Stimulated activated CD4-positive, alpha-beta T cell treated with anti-CD3 and anti-CD28 coated beads, Interleukin-12 subunit alpha, Interleukin-12 subunit beta, amount 100 ng/mL, for 4 hours (primary cell): ENCODE results near the gene SLC2A4RG.

Experiments
- DNase-seq: peaks from one replicate; pipeline ENCODE4 v3.0.0-alpha.2; 2020

Gene SLC2A4RG

GRCh38 chr20:63739130-63740069, at the start of gene SLC2A4RG:
SLC2A4RG (plus strand) TSS chr20:63739776; CDS start chr20:63739913, 137 bp downstream.
- peak; percentile 67 for DNase-seq

- no peak for DNase-seq
Observed at GRCh38 chr20:63690003-63690897, 49.3 kb upstream of the SLC2A4RG start.

- DNase-seq: no peak
Observed at GRCh38 chr20:63690898-63691710, 48.5 kb upstream of the SLC2A4RG start.

GRCh38 chr20:63691711-63692435, 47.7 kb upstream of the SLC2A4RG start:
- no peak for DNase-seq

GRCh38 chr20:63692436-63693082, 47.0 kb upstream of the SLC2A4RG start:
- DNase-seq: no peak

GRCh38 chr20:63693083-63693732, 46.4 kb upstream of the SLC2A4RG start:
- DNase-seq: no peak

GRCh38 chr20:63693733-63694583, 45.6 kb upstream of the SLC2A4RG start:
- no peak for DNase-seq

GRCh38 chr20:63694584-63695423, 44.8 kb upstream of the SLC2A4RG start:
- no peak for DNase-seq

- DNase-seq: no peak
Observed at GRCh38 chr20:63695424-63696305, 43.9 kb upstream of the SLC2A4RG start.

- DNase-seq: no peak
Observed at GRCh38 chr20:63696306-63696627, 43.3 kb upstream of the SLC2A4RG start.

- DNase-seq: no peak
Observed at GRCh38 chr20:63696628-63697356, 42.8 kb upstream of the SLC2A4RG start, which contains the start of gene TNFRSF6B. TNFRSF6B (plus strand) TSS chr20:63696652; CDS start chr20:63696768, 116 bp downstream.

GRCh38 chr20:63697357-63697867, 42.2 kb upstream of the SLC2A4RG start:
- DNase-seq: no peak

GRCh38 chr20:63697868-63698545, 41.6 kb upstream of the SLC2A4RG start:
- no peak for DNase-seq

GRCh38 chr20:63698739-63699465, 40.7 kb upstream of the SLC2A4RG start:
- peak; percentile 58 for DNase-seq

- DNase-seq: no peak
Observed at GRCh38 chr20:63699466-63700198, 39.9 kb upstream of the SLC2A4RG start.
